PC-9 (cell line): ENCODE data around the gene DVL1. TPM values are rescaled to one million over a fixed set of nuclear protein-coding genes. Genes with fewer than 3 reads are reported as not detected.
A peak's percentile ranks its signal among the peaks of the same experiment; 100 is the strongest.

Experiments
- BruUV-seq: library from RNA; stranded (reverse); fragments of 400-500 nt; replicated peaks from 2 replicates; lab custom pipeline; 2021; lab: Mats Ljungman, UMichigan
- CTCF ChIA-PET: fragments of 300-600 bp; sonication (Branson Sonifier 250); formaldehyde crosslinking; loops from one replicate; lab custom pipeline; 2022; ENCODE audit warnings: antibody characterized with exemption; lab: Charles Lee
- POLR2A ChIA-PET: fragments of 300-600 bp; sonication (Branson Sonifier 250); formaldehyde crosslinking; loops from one replicate; lab custom pipeline; 2022; ENCODE audit warnings: antibody characterized with exemption; ENCODE audit not compliant: unreplicated experiment; lab: Charles Lee
- DNase-seq, 2 experiments: peaks; one replicate each; pipeline versions ENCODE4 v3.0.0 to v3.0.0-alpha.2; 2015 to 2022; ENCODE audit warnings: mixed read lengths in 1 of 2
- H2AFZ ChIP-seq: fragments of 200-600 bp; sonication (generic); 2 replicates; pipeline ENCODE4 v1.8.1; 2017; ENCODE audit warnings: antibody characterized with exemption
- H3F3A ChIP-seq: fragments of 200-600 bp; sonication (generic); 2 replicates; pipeline ENCODE4 v1.8.1; 2017; ENCODE audit warnings: antibody characterized with exemption, mild to moderate bottlenecking, low read depth; ENCODE audit not compliant: insufficient read depth
- H3K27ac ChIP-seq: fragments of 200-600 bp; sonication (generic); 2 replicates; pipeline ENCODE4 v1.6.1; 2016; ENCODE audit warnings: mixed run types
- H3K27me3 ChIP-seq: fragments of 200-600 bp; sonication (generic); 2 replicates; pipeline ENCODE4 v1.6.1; 2016; ENCODE audit warnings: low read depth, mixed run types; ENCODE audit not compliant: insufficient read depth
- H3K36me3 ChIP-seq: fragments of 200-600 bp; sonication (generic); 2 replicates; pipeline ENCODE4 v1.6.1; 2016; ENCODE audit warnings: low read depth, mixed run types
- H3K4me1 ChIP-seq: fragments of 200-600 bp; sonication (generic); replicated peaks from 2 replicates; pipeline ENCODE4 v1.6.1; 2016; ENCODE audit warnings: mixed run types; ENCODE audit not compliant: insufficient read depth
- H3K4me2 ChIP-seq: fragments of 200-600 bp; sonication (generic); 2 replicates; pipeline ENCODE4 v1.6.1; 2017; ENCODE audit warnings: mixed run types
- H3K4me3 ChIP-seq: fragments of 200-600 bp; sonication (generic); 2 replicates; pipeline ENCODE4 v1.6.1; 2016; ENCODE audit warnings: mixed run types
- H3K79me2 ChIP-seq: fragments of 200-600 bp; sonication (generic); 2 replicates; pipeline ENCODE4 v1.6.1; 2017; ENCODE audit warnings: low read depth, mixed run types
- H3K9me2 ChIP-seq: fragments of 200-600 bp; sonication (generic); 2 replicates; pipeline ENCODE4 v1.8.1; 2017; ENCODE audit warnings: mild to moderate bottlenecking; ENCODE audit not compliant: insufficient read depth
- H3K9me3 ChIP-seq: fragments of 200-600 bp; sonication (generic); 2 replicates; pipeline ENCODE4 v1.8.1; 2016; ENCODE audit warnings: low read depth; ENCODE audit not compliant: insufficient read depth
- H4K20me1 ChIP-seq: fragments of 200-600 bp; sonication (generic); 2 replicates; pipeline ENCODE4 v1.8.1; 2017; ENCODE audit not compliant: insufficient read depth
- EZH2 ChIP-seq: fragments of 200-600 bp; sonication (generic); IDR thresholded peaks from 2 replicates; pipeline ENCODE4 v1.8.0; 2017; ENCODE audit warnings: antibody characterized with exemption, low read depth
- intact Hi-C: fragments of 100-400 bp; cut with micrococcal nuclease; formaldehyde crosslinking; loops from one replicate; pipeline ENCODE4 v1.10.0; 2022; ENCODE audit not compliant: unreplicated experiment
- total RNA-seq: library from RNA; stranded (reverse); gene quantifications from 2 replicates; pipeline ENCODE4 v1.2.3, GENCODE V29; 2021
- TF ChIP-seq, protein P1 (sequence below): fragments of 200-600 bp; sonication (generic); conservative IDR thresholded peaks from 2 replicates; pipeline ENCODE4 v1.6.1; 2017; ENCODE audit warnings: mixed run types, antibody characterized with exemption, mild to moderate bottlenecking, moderate library complexity

DVL1 gene
- total RNA-seq, 1 experiment from 2014 or later, result 95.8 TPM

DNA sequence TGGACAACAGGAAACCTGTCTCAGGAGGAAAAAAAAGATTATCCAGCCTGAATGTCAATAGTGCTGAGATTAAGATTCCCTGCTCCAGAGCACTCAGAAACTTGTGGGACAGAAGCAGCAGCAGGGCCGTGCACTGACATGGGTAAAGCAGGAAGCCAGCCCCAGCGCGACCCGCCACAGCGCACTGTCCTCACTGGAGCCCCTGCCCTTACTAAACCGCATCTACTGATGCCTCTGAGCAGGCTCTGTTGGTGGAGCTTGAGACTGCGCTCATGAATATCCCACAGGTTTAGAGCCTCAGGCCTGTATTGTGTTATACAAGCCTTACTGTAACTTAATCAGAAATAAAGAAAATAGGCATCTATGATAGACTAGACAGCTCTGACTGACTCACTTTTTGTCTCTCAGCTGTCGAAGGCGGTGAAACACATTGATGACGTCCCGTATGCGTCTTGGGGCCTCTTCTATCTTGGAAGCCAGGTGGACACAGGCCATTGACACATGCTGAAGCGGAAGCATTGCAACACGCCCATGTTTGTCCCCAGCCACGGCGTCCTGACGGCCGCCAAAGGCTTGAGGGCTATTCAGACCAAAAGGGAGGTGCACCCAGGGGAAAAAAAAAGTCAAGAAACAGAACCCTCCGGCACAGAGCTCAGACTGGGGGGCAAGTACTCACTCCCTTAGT, 48.8 kb upstream of the DVL1 start:
- no peaks in the 10 kb centered on the region for H3K27me3 ChIP-seq
- no peak for DNase-seq
- H4K20me1 ChIP-seq, result peaks cover 19% of the 10 kb centered on the region
- H3K4me3 ChIP-seq, result peak overlapping the region; percentile 80
- H3K9me3 ChIP-seq, result no peaks in the 10 kb centered on the region
- TF ChIP-seq, protein P1, sequence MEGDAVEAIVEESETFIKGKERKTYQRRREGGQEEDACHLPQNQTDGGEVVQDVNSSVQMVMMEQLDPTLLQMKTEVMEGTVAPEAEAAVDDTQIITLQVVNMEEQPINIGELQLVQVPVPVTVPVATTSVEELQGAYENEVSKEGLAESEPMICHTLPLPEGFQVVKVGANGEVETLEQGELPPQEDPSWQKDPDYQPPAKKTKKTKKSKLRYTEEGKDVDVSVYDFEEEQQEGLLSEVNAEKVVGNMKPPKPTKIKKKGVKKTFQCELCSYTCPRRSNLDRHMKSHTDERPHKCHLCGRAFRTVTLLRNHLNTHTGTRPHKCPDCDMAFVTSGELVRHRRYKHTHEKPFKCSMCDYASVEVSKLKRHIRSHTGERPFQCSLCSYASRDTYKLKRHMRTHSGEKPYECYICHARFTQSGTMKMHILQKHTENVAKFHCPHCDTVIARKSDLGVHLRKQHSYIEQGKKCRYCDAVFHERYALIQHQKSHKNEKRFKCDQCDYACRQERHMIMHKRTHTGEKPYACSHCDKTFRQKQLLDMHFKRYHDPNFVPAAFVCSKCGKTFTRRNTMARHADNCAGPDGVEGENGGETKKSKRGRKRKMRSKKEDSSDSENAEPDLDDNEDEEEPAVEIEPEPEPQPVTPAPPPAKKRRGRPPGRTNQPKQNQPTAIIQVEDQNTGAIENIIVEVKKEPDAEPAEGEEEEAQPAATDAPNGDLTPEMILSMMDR, result no peak
- no peak for TF ChIP-seq EZH2
- 0 out of 2 replicates have a peak overlapping the region, but pooled peaks have one; percentile 36 for H3K27ac ChIP-seq
- peaks cover 36% of the 10 kb centered on the region for H3K36me3 ChIP-seq
- POLR2A ChIA-PET, result no interaction called here
- BruUV-seq, result TSS peak; percentile 41
- H2AFZ ChIP-seq, result peak overlapping the region; percentile 87; the same call in 1 of the 2 replicates
- no peaks in the 10 kb centered on the region for H3K9me2 ChIP-seq
- peaks cover 25% of the 10 kb centered on the region for H3K4me1 ChIP-seq
- CTCF ChIA-PET, result interaction anchor here (0.6 to 0.7 kb wide), 2 partner anchors 24 to 43 kb away, joined by 3 to 21 read pairs; no protein-coding TSS in a partner anchor
- H3K4me2 ChIP-seq, result peak overlapping the region; percentile 94
- peaks cover 48% of the 10 kb centered on the region for H3F3A ChIP-seq
- intact Hi-C loops, result loop anchor here (2.0 kb wide), 1 partner anchor 73 kb away; the partner anchor contains the start of gene ATAD3B
- H3K79me2 ChIP-seq, result peaks cover 67% of the 10 kb centered on the region

DNA sequence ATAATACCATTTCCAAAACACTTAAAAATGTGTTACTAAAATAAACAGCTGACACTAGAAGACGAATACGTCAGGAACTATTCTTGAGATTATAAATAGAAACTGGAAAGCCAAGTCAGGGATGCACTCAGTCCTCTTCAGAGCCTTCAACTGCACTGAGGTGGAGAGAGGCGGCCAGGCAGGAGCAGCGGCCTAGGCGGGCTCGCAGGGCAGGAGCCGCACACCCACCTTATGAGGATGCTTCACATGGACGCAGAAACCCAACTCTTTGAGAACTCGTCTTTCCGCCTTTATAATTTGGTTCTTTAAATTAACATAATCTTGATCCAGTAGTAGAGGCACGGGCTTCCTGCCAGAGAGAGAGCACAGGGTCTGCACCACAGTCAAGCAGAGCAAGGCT, 45.9 kb upstream of the DVL1 start:
- BruUV-seq, result no TSS peak
- H2AFZ ChIP-seq, result no peak overlapping the region
- H3K4me1 ChIP-seq, result peaks cover 13% of the 10 kb centered on the region
- POLR2A ChIA-PET, result no interaction called here
- H3K27me3 ChIP-seq, result no peaks in the 10 kb centered on the region
- H3F3A ChIP-seq, result peaks cover 41% of the 10 kb centered on the region; the same call in 1 of the 2 replicates
- no peak overlapping the region for H3K4me3 ChIP-seq
- peaks cover 46% of the 10 kb centered on the region for H3K36me3 ChIP-seq
- no peak for DNase-seq
- no peak overlapping the region for H3K4me2 ChIP-seq
- H3K27ac ChIP-seq, result no peak overlapping the region
- H3K9me2 ChIP-seq, result no peaks in the 10 kb centered on the region
- peaks cover 52% of the 10 kb centered on the region for H3K79me2 ChIP-seq
- intact Hi-C loops, result no loop called here
- H4K20me1 ChIP-seq, result peaks cover 24% of the 10 kb centered on the region
- CTCF ChIA-PET, result no interaction called here
- no peak for TF ChIP-seq EZH2
- TF ChIP-seq, protein P1, result no peak
- H3K9me3 ChIP-seq, result no peaks in the 10 kb centered on the region

DNA sequence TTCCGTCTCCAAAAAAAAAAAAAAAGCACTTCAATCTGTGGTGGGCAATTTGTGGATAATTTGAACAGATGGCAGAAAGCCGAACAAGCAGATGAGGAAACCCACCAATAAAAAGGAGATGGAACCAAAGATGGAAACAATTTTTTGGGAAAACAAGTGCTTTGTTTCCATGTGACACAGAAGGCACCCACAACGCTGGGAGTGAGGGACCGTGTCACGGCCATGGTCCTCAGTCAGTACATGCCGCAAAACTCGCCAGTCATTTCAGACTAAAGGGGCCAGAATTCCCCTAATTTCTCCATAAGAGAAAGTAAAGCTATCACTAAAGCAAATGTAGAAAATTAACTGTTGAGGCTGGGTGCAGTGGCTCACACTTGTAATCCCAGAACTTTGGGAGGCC, 44.9 kb upstream of the DVL1 start:
- no peak for DNase-seq
- TF ChIP-seq, protein P1, result no peak
- no peak for TF ChIP-seq EZH2
- Histone ChIP-seq H3K27ac (no peak overlapping the region), H3K9me2 (no peaks in the 10 kb centered on the region), H3K27me3 (no peaks in the 10 kb centered on the region), H3K4me2 (no peak overlapping the region), H3K36me3 (peaks cover 57% of the 10 kb centered on the region), H3K4me3 (no peak overlapping the region), H2AFZ (no peak overlapping the region), H3K79me2 (peaks cover 46% of the 10 kb centered on the region), H3K4me1 (peaks cover 13% of the 10 kb centered on the region), H3K9me3 (no peaks in the 10 kb centered on the region), H3F3A (peaks cover 46% of the 10 kb centered on the region; the same call in 1 of the 2 replicates), H4K20me1 (peaks cover 24% of the 10 kb centered on the region)
- intact Hi-C loops, result no loop called here
- no TSS peak for BruUV-seq
- ChIA-PET CTCF (no interaction called here), POLR2A (no interaction called here)
